HEK293T (cell line): Measurements from ENCODE around the gene SRBD1.
A peak's percentile ranks its signal among the peaks of the same experiment; 100 is the strongest.

Source experiments
- CTCF ChIA-PET: fragments of 350-600 bp; formaldehyde crosslinking; extraction: SDS; loops from one replicate; lab custom pipeline; 2021; ENCODE audit warnings: antibody characterized with exemption, inconsistent platforms; lab: Yijun Ruan, JAX
- POLR2A ChIA-PET: fragments of 350-600 bp; formaldehyde crosslinking; extraction: SDS; loops from one replicate; lab custom pipeline; 2020; ENCODE audit warnings: antibody characterized with exemption, inconsistent platforms; lab: Yijun Ruan, JAX
- DNase-seq: peaks from one replicate; pipeline ENCODE4 v3.0.0; 2012; ENCODE audit warnings: mixed read lengths; ENCODE audit errors: extremely low spot score
- ARNT ChIP-seq: fragments of 450-650 bp; IDR thresholded peaks from 2 replicates; pipeline ENCODE4 v1.6.1; 2017; ENCODE audit warnings: mild to moderate bottlenecking
- BHLHE40 ChIP-seq: fragments of 450-650 bp; IDR thresholded peaks from 2 replicates; pipeline ENCODE4 v1.6.1; 2016; ENCODE audit warnings: mild to moderate bottlenecking, moderate library complexity, borderline replicate concordance
- CTBP1 ChIP-seq: fragments of 450-650 bp; IDR thresholded peaks from 2 replicates; pipeline ENCODE4 v1.6.1; 2016; ENCODE audit warnings: borderline replicate concordance
- ELF4 ChIP-seq: fragments of 450-650 bp; IDR thresholded peaks from 2 replicates; pipeline ENCODE4 v1.6.1; 2017; ENCODE audit warnings: antibody characterized with exemption
- FOXA1 ChIP-seq: fragments of 450-650 bp; IDR thresholded peaks from 2 replicates; pipeline ENCODE4 v1.6.1; 2016; ENCODE audit warnings: mild to moderate bottlenecking
- FOXK2 ChIP-seq: fragments of 450-650 bp; IDR thresholded peaks from 2 replicates; pipeline ENCODE4 v1.6.1; 2016; ENCODE audit warnings: mild to moderate bottlenecking
- FOXM1 ChIP-seq: fragments of 450-650 bp; IDR thresholded peaks from 2 replicates; pipeline ENCODE4 v1.6.1; 2017; ENCODE audit warnings: mild to moderate bottlenecking, borderline replicate concordance
- HDGF ChIP-seq: fragments of 450-650 bp; IDR thresholded peaks from 2 replicates; pipeline ENCODE4 v1.6.1; 2017; ENCODE audit warnings: antibody characterized with exemption, borderline replicate concordance
- L3MBTL2 ChIP-seq: fragments of 450-650 bp; conservative IDR thresholded peaks from 2 replicates; pipeline ENCODE4 v1.6.1; 2016; ENCODE audit warnings: mild to moderate bottlenecking
- LEF1 ChIP-seq: fragments of 450-650 bp; IDR thresholded peaks from 2 replicates; pipeline ENCODE4 v1.6.1; 2017; ENCODE audit warnings: mild to moderate bottlenecking, borderline replicate concordance
- NFRKB ChIP-seq: fragments of 450-650 bp; IDR thresholded peaks from 2 replicates; pipeline ENCODE4 v1.6.1; 2016; ENCODE audit warnings: mild to moderate bottlenecking, moderate library complexity
- PKNOX1 ChIP-seq: fragments of 450-650 bp; IDR thresholded peaks from 2 replicates; pipeline ENCODE4 v1.6.1; 2016
- SP1 ChIP-seq: fragments of 450-650 bp; IDR thresholded peaks from 2 replicates; pipeline ENCODE4 v1.6.1; 2017
- SUZ12 ChIP-seq: fragments of 450-650 bp; IDR thresholded peaks from 2 replicates; pipeline ENCODE4 v1.6.1; 2016; ENCODE audit warnings: mild to moderate bottlenecking
- TARDBP ChIP-seq: fragments of 450-650 bp; IDR thresholded peaks from 2 replicates; pipeline ENCODE4 v1.6.1; 2016
- ZNF384 ChIP-seq: fragments of 450-650 bp; IDR thresholded peaks from 2 replicates; pipeline ENCODE4 v1.6.1; 2016

SRBD1 gene

GRCh38 chr2:45498661-45499550 is 112.2 kb downstream of the SRBD1 start:
- TF ChIP-seq ARNT: no peak
- TF ChIP-seq LEF1: no peak
- no peak for TF ChIP-seq BHLHE40
- no peak for TF ChIP-seq PKNOX1
- TF ChIP-seq FOXK2: no peak
- TF ChIP-seq FOXM1: no peak
- DNase-seq: no peak
- ChIA-PET CTCF (no interaction called here), POLR2A (no interaction called here)

GRCh38 chr2:45497355-45497754 is 113.7 kb downstream of the SRBD1 start:
- no peak for TF ChIP-seq FOXK2
- TF ChIP-seq SUZ12: no peak
- no peak for TF ChIP-seq LEF1
- no peak for TF ChIP-seq SP1
- TF ChIP-seq L3MBTL2: no peak
- TF ChIP-seq PKNOX1: no peak
- no peak for TF ChIP-seq CTBP1
- no peak for TF ChIP-seq ZNF384
- no peak for TF ChIP-seq ELF4
- TF ChIP-seq FOXM1: no peak
- no peak for TF ChIP-seq FOXA1
- no peak for TF ChIP-seq NFRKB
- no peak for TF ChIP-seq BHLHE40
- TF ChIP-seq ARNT: no peak
- TF ChIP-seq TARDBP: no peak
- no peak for TF ChIP-seq HDGF
- ChIA-PET CTCF (interaction anchor here (0.6 kb wide), 1 partner anchor 481 kb away, joined by 3 read pairs; no protein-coding TSS in a partner anchor), POLR2A (no interaction called here)
- no peak for DNase-seq

- no peak for TF ChIP-seq L3MBTL2
- ChIA-PET CTCF (no interaction called here), POLR2A (no interaction called here)
- no peak for DNase-seq
These were observed 114.2 kb downstream of the SRBD1 start for GRCh38 chr2:45496869-45497268.

GRCh38 chr2:45494978-45495293 is 116.1 kb downstream of the SRBD1 start:
- POLR2A ChIA-PET: interaction anchor here (0.9 kb wide), 1 partner anchor 327 kb away, joined by 3 read pairs; no protein-coding TSS in a partner anchor
- CTCF ChIA-PET: interaction anchor here (0.5 to 4.0 kb wide), 4 partner anchors 8 to 935 kb away, joined by 3 to 21 read pairs (median 4); no protein-coding TSS in a partner anchor
- TF ChIP-seq TARDBP (no peak), PKNOX1 (no peak), FOXA1 (no peak), L3MBTL2 (no peak), ELF4 (no peak), SUZ12 (no peak), FOXK2 (no peak), NFRKB (no peak)
- no peak for DNase-seq

GRCh38 chr2:45494275-45494977 is 116.6 kb downstream of the SRBD1 start:
- peak; percentile 47 for DNase-seq
- ChIA-PET CTCF (interaction anchor here (0.7 to 4.0 kb wide), 4 partner anchors 141 to 935 kb away, joined by 3 to 21 read pairs (median 4); no protein-coding TSS in a partner anchor), POLR2A (interaction anchor here (0.9 kb wide), 1 partner anchor 326 kb away, joined by 3 read pairs; no protein-coding TSS in a partner anchor)
- TF ChIP-seq BHLHE40: no peak
- TF ChIP-seq SUZ12: no peak
- no peak for TF ChIP-seq ARNT
- TF ChIP-seq FOXM1: no peak
- TF ChIP-seq NFRKB: no peak
- TF ChIP-seq ELF4: no peak
- TF ChIP-seq L3MBTL2: no peak
- TF ChIP-seq CTBP1: no peak
- TF ChIP-seq SP1: no peak
- TF ChIP-seq HDGF: no peak
- no peak for TF ChIP-seq FOXK2
- TF ChIP-seq ZNF384: no peak
- TF ChIP-seq TARDBP: no peak
- TF ChIP-seq LEF1: no peak
- no peak for TF ChIP-seq FOXA1
- TF ChIP-seq PKNOX1: no peak
